ENCODE measurements around the gene GDI1.

- TF ChIP-seq CTCF (IDR thresholded peaks at IDR 0.05) (no peak), POLR2A (IDR thresholded peaks at IDR 0.05) (no peak)
Observed at GRCh38 chrX:154420402-154420756, 16.6 kb upstream of the GDI1 start.
